Mesenteric fat pad (tissue), 1 donor: ENCODE measurements around the gene NOX5. TPM values are rescaled to one million over a fixed set of nuclear protein-coding genes. Genes with fewer than 3 reads are reported as not detected.
A peak's percentile ranks its signal among the peaks of the same experiment; 100 is the strongest.

Experiments
- DNase-seq: peaks from one replicate; pipeline ENCODE4 v3.0.0-alpha.2; 2020; ENCODE audit warnings: low spot score
- total RNA-seq: library from RNA; stranded (reverse); fragmentation: NEBNext Ultra II Directional; extraction: Animal tissue kit (Norgen Biotek cat#: 25700); gene quantifications from one replicate; pipeline ENCODE4 v1.2.1, GENCODE V29; 2021
- donor health status: DM: yes; HTN: yes; CAD: no.

Gene NOX5
- total RNA-seq, 1 donor from 2014 or later, result 0.19 TPM

GRCh38 chr15:69080295-69081248, 66.1 kb downstream of the NOX5 start:
- DNase-seq, result no peak

GRCh38 chr15:69081310-69082004, 67.0 kb downstream of the NOX5 start:
- DNase-seq, result no peak

- DNase-seq, result no peak
These were observed 67.6 kb downstream of the NOX5 start for GRCh38 chr15:69082021-69082502.

- no peak for DNase-seq
These were observed 68.1 kb downstream of the NOX5 start for GRCh38 chr15:69082554-69082953.

- DNase-seq, result peak; percentile 3
These were observed 70.0 kb downstream of the NOX5 start for GRCh38 chr15:69084404-69085030.

- peak; percentile 14 for DNase-seq
These were observed 71.0 kb downstream of the NOX5 start for GRCh38 chr15:69085325-69086081.

- DNase-seq, result peak; percentile 11
These were observed 72.1 kb downstream of the NOX5 start for GRCh38 chr15:69086427-69087204.

- no peak for DNase-seq
These were observed 73.0 kb downstream of the NOX5 start for GRCh38 chr15:69087366-69087976.

- no peak for DNase-seq
These were observed 73.9 kb downstream of the NOX5 start for GRCh38 chr15:69088300-69088965.

- DNase-seq, result no peak
These were observed 74.8 kb downstream of the NOX5 start for GRCh38 chr15:69089258-69089657.

- DNase-seq, result no peak
These were observed 75.9 kb downstream of the NOX5 start for GRCh38 chr15:69090197-69090948.

GRCh38 chr15:69091654-69092053, 77.2 kb downstream of the NOX5 start:
- no peak for DNase-seq

- no peak for DNase-seq
These were observed 77.7 kb downstream of the NOX5 start for GRCh38 chr15:69092159-69092558.

GRCh38 chr15:69093127-69093526, 78.6 kb downstream of the NOX5 start:
- no peak for DNase-seq

GRCh38 chr15:69093614-69094013, 79.1 kb downstream of the NOX5 start:
- DNase-seq, result no peak

- no peak for DNase-seq
These were observed 79.8 kb downstream of the NOX5 start for GRCh38 chr15:69094124-69094921.

- no peak for DNase-seq
These were observed 80.8 kb downstream of the NOX5 start for GRCh38 chr15:69095274-69095673.

GRCh38 chr15:69096196-69096595, 81.7 kb downstream of the NOX5 start:
- no peak for DNase-seq
